ENCODE measurements around the gene DLGAP4.
"Not testable (repeated sequence)": the region's sequence is repeated elsewhere in the genome, so short reads cannot be mapped to it uniquely, and the experiment has no call there.

Gene DLGAP4

DNA sequence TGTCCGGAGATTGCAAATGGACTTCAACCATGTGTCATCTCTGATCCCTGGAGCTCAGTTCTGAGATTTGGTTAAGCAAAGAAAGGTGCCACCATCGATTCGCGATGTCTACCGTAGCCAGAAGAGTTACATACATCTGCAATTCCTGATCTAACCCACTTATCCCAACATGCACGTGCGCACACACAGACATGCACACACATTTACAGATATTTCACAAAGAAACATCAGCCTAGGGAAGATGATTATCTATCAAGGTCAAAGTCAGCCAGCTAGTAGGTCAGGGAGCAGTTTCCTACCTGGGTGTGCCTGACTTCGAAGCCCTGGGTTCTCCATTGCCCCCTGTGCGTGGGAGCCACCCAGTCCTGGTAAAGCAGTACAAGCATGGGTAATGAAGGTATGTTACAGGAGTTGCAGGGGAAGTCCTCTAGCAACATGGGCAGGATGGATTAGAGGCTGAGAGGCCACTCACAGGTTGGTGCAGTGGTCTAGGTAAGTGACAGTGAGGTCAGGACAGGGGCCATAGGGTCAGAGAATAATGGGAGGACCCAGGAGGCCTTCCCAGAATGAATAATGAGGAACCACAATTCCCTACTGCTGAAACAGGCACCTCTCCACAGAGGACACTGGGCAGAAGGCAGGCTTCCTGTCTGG lies 150.0 kb downstream of the DLGAP4 start:
- no peak for DNase-seq

DNA sequence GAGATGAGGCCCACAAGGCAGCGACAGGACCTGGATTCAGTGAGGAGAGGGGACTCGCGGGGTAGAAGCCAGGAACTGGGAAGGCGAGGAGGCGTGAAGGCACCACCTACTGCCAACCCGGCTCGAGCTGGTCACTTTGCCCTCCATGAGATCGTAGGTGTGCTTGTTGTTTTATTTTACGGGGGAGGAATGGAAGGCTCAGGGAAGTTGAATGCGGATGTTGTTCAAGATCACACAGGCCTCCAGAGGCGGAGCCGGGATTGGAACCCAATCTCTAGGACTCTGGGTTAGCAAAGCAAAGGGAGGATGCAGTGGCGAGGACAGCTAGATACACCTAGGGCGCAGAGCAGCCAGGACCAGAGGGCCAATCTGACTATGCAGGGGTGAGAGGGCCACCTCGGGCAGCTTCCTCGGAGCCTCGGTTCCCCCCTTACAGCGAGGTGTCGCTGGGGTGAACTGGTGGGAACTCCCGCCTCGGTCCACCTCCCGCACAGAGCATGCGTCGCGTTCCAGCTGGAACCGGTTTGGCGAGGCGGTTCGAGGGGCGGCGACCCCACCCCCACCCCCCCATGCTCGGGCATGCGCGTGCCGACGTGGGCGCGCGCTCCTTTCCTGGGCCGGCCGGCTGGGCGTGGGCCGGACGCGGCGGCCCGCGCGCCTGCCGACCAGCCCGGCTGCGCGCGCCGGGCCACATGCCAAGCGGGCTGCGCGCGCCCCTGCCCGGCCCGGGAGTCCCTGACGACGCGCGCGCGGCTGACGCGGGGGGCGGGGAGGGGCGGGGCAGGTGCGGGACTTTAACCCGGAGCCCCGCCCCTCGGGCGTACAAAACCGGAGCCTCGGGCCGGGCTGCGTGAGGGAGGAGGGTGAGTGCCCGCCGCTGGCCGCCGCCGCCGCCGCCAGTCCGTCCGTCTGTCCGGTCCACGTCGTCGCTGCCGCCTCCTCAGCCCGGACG lies 154.8 kb downstream of the DLGAP4 start:
- DNase-seq = peak; percentile 83 to 84

DNA sequence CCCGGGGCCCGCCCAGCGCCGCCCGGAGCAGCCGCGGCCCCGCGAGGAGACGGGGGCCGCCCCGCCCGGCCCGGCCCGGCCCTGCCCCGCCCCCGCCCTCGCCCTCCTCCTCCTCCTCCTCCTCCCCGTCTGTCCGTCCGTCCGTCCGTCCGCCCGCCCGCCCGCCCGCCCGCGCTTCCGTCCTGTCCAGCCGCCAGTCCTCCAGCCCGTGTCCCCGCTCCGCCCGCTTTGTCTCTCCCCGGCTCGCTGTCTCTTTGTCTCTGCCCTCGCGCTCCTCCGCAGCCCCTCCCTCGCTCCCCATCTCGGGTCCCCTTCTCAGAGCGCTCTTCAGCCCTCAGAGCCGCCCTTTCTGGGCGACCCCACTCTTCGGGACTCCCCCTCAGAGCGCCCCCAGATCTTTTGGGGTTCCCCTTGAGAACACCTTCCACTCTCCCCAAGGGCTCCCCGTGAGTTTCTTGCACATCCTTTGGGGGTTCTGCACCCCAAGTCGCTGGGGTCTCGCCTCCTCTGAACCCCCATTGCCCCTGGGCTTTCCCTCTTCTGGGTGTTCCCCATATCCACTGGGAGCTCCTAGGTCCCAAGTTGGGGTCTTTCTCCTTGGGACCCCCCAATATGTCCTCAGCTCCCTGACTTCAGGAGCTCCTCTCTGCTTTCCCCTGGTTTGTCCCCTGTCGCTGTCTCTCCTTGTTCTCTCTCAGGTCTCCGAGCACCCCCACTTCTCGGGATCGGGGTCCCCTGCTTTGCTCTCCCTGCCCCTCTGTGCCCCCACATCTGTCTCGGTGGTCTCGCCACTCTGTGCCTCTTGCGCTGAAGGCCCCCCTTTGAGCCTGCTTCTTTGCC lies 155.7 kb downstream of the DLGAP4 start:
- peak in 1 of 2 donors; percentile 9 for DNase-seq

DNA sequence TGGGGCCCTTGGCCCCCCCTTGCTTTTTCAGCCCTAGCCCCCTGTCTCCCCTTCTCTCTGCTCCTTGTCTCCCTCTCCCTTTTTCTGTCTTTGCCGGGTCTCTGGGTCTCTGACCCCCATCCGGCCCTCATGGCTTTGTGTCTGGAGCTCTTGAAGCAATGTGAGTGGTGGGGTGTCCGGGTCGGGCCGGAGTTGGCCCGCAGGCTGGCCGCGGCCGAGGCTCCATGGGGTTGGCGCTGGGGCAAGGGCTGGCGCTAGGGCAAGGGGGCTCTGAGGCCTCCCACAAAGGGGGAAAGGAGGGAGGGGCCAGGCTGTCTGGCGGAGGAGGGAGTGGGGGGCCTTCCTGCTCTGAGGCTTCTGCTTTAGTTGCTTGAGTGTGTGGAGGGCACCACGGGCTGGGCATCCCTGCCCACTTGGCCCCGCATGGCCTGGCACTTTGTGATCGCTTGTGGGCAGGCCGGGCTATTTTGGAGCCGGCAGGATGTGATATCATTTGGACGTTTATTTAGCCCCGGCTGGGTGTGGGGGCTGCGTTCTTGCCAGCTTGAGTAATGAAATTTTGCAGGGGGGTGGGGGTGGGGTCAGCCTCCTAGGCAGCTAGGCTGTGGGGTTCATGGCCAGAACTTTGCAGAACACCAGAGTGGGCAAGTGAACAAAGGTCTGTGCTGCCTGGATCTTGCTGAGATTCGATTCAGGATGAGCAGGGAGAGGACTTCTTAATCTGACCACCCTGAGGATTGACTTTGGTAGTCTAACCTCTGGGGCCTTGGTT lies 156.5 kb downstream of the DLGAP4 start:
- no peak for DNase-seq

DNA sequence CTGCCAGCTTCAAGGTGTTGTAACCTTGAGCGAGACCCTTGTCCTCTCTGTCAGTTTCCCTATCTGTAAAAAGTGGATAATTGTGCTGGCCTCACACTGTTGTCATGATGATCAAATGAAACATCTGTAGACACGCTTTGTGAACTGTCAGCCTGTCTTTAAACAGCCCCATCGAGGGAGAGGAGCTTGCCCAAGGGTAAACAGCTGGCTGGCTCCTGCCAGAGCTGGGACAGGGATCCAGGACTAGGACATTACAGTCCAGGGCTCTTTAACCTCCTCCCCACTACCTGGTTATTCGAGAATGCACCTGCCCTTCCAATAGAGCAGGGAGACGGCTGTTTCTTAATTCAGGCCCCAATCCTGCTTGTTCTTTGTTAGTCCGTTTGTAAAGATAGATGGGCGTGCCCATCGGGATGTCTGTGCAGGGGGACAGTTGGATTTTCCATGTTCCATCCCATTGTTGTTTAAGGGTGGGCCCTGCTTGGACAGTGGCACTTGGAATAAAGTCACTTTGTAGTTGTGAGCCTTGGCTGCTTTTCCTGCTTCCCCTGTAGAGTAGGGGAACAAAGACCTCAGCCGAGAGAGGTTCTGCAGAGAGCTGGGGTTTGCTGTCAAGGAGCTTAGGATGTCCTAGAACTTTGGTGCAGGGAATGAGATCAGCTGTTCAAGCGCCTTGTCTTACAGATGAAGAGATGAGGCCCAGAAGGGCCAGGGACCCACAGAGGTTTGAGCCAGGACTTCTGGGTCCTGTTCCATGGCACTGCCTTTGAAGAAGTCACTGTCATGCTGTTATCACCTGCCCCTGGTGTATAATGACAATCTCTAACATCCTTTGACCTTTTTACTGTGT lies 157.3 kb downstream of the DLGAP4 start:
- DNase-seq = no peak

DNA sequence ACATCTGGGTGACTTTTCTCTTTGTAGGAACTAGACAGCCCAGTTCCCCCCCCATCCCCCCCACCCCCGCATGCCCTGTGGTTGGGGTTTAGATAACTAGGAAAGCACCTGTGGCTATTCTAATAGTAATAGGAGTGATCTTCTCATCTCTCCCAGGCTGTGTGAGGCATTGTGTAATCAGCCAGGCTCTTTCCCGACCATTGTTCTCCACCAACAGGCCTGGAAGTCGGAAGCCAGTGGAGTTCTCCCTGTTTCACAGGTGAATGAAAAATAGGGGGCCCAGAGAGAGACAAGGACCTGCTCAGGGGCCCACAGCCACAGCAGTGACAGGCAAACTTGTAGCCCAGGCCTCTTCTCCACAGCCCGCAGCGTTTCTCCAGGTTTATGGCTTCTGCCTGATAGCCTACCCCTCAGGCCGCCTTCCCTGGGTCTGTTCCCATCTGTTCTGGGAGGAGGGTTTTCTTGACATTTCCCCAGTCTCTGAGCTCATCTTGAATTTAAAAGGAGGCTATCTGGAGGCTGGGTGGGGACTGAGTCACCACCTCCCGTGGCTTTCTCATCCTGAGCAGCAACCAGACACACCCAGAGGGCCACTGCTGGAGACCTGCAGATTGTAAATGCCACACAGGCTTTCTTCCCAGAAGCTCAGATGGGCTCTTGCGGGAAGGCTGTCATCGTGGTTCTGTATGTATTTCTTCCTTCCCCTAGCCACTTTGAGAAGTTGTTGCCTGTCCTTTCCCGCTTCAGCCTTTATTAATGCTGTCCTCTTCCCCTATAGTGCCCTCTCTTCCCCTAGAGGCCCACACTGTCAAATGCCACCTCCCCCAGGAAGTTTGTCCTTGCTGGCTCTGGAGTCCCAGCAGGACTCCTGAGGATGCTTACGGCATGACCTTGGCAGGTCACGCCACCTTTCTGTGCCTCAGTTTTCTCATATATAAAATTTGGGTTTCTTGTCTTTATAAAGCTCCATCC lies 159.3 kb downstream of the DLGAP4 start:
- DNase-seq = peak; percentile 23 to 32

DNA sequence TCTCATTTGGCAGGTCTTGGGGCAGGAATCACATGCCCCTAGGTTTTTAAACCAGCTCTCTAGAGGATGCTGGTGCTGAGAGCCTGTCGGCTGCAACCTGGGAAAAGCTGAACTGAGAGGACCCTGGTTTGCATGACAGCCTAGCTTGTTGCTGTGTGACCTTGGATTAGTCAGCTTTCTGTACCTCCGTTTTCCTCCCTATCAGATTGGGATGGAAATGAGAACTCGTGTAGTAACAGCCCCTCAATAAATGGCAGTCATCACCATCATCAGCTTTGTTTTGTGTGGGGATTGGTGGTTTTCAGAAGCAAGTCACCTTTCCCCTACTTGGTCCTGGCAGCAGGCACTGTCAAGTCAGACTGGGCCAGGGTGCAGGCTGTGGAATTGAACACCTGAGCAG lies 159.9 kb downstream of the DLGAP4 start:
- DNase-seq = no peak

DNA sequence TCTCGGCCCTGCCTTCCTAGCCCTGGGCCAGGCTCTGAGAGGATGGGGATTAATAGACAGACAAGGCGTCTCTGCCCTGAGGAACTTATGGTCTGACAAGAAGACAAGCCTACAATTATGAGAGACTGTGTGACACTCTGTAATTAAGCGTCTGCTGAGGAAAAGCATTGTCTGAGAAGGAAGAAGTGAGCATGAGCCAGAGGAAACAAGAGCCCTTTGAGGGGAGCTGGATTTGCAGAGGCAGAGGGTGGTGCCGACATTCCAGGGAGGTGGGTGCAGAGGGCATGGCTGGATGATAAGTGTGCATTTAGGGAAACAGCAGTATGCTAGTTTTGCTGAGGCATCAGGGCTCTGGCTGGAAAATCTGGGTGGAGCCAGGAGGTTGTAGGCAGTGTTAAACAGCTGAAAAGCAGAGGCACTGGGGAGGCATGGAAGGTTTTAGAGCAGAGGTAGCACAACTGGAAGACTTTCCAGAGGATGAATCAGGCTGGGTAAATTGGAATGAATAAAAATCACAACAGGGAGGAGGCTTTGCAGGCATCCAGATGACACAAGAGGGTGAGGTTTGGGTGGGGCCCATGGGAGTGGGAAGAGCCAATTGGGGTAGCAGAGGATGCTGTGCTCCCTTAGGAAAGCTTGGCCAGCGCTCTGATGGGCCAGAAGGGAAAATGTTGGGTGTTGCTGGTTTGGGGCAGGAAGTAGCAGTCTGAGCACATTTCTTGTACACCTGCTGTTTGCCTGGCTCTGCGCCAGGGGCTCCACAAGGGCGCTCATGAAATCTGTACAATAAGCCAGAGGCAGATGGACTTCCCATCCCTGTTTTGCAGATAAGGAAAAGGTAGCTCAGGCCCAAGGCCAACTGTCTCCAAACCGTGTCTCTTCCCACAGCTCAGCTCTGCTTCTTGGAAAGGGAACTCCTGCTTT lies 161.2 kb downstream of the DLGAP4 start:
- no peak for DNase-seq

DNA sequence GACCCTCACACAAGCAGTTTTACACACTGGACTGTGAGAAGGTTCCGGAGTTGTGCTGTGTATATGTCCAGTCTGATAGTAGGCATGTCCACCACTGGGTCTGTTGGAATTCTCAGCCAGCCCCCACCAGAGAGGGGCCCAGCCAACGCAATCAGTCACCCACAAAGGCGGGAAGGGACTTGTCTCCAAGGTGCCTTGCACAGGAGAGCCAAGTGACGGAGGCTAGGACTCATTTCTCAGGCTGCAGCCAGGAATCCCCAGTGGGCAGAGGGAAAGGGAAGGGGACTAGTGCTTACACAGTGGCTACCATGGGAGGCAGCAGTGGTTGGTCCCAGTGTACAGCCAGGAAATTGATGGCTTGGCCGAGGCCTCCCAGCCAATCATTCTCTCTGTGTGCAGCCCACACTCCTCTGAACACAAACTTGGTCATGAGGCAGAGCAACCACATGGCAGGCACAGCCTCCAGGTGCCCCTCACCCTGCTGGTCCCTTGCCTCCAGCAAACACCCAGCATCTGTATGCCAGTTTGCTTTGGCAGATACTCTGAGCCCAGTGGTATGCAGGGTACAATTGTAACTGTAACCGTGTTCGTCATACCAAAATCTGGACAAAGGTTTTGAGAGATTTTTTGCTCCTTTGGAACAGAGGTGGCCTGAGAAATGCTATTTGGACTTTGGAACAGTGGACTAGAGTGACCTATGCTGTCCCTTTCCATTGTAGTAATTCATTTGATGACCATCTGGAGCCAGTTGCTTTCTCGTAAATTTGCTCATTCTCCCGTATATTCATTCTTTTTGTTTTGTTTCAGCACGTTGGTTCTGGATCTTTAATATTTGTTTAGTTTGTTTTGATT lies 162.2 kb downstream of the DLGAP4 start:
- DNase-seq = no peak

DNA sequence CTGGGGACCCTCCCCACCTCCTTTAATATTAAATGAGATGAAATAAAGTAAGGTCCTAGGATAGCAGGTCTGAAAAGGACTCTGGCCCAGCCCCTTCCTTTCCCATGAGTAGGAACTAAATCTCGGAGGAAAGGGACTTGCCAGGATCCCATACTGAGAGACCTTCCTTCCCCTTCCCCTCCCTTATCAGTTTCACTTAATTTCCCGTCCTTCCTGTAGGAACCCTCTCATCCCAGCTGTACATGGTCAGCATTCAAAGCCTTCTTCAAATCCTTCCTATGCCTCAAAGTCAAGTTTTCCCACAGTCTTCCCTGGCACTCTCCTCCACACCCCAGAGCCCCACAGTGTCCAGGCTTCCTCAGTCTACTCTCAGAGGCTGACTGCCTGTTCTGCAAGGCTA lies 163.8 kb downstream of the DLGAP4 start:
- DNase-seq = no peak

DNA sequence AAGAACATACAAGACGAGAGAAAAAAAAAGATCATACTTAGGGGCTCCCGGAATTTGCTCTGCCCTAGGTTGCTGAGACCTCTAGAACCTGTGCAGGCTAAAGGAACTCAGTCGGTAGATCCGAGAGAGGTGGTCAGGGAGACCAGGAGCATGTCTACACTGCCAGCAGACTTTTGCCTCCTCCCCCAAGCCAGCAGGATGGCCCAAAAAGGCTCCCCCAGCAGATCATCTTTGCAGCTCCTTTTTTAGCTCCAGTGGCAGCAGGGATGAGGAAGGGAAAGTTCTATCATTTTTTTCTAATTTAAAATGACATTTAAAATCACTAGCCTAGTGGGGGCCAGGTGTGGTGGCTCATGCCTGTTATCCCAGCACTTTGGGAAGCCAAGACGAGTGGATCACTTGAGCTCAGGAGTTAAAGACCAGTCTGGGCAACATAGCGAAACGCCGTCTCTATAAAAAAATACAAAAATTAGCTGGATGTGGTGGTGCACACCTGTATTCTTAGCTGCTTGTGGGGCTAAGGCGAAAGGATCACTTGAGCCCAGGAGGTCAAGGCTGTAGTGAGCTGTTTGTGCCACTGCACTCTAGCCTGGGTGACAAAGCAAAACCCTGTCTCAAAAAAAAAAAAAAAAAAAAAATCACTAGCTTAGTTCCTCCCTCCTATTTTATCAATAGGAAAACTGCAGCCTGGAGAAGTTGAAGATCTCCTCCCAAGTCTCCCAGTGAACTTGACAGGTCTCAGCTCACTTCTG lies 165.9 kb downstream of the DLGAP4 start:
- DNase-seq = no peak

DNA sequence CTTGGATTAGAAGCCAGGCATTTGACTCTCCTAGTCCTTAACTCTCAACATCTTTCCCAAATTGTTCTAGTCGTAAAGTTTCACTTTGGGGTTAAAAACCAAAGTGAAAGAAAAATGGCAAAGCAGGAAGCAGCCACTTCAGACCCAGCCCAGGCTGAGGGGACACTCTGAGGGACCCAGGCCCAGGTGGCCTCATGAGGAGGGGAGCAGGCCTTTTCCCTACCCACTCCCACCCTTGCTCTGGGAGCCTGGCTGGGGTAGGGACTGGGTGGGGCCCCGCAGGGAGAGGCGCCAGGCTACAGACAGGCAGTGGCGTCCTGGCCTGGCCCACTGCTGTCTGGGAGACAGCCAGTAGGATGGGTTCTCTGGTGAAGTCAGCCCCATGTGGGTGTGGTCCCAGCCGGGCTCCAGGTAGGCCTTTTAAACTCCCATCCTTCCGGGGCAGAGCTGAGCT lies 166.5 kb downstream of the DLGAP4 start:
- DNase-seq = peak in 1 of 2 donors; percentile 30

DNA sequence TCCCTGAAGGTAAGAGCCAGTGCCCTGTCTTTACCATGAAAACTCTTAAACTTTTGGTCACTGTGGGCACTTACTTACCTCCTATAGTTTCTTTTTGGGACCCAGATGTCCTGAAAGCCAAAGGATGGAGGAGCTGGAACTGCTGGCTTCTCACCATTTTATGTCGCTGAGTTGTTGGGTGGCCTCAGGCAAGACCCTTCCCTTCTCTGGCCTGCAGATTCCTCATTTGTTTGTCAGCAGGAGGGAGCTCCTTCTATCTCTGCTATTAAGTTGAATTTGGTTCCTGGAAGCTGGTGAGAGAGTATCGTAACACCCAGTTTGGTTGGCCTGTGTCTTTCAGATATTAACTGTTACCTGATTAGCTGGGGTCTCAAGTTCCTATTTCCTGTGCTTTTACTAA lies 167.0 kb downstream of the DLGAP4 start:
- DNase-seq = no peak

DNA sequence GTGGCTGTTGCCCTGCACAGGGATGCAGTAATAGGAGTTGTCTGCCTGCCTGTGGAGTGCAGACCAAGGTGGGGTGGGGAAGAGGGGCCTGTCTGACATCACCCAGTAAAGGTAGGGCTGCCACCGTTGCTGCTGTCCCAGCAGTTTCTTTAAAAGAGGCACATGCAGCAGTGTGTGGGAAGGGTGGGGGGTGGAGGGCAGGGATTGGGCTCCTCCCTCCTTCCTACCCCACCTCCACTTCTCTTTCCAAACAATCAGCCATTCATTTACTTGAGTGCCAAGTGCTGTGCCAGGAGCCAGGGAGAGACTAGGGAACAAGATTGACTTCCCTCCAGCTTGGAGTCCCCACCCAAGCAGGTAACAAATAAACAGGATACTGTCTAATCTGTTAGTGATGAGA lies 168.4 kb downstream of the DLGAP4 start:
- no peak for DNase-seq

DNA sequence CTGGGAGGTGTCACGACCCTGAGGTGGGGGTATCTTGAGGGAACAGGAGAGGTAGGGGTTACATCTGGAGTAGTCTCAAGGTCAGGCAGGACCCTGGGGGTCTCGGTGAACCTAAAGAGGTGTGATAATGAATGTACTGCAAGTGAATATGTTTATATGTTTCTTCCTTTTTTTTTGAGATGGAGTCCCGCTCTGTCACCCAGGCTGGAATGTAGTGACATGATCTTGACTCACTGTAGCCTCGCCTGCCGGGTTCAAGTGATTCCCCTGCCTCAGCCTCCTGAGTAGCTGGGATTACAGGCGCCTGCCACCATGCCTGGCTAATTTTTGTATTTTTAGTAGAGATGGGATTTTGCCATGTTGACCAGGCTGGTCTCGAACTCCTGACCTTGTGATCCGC lies 168.9 kb downstream of the DLGAP4 start:
- DNase-seq = not testable (repeated sequence)

DNA sequence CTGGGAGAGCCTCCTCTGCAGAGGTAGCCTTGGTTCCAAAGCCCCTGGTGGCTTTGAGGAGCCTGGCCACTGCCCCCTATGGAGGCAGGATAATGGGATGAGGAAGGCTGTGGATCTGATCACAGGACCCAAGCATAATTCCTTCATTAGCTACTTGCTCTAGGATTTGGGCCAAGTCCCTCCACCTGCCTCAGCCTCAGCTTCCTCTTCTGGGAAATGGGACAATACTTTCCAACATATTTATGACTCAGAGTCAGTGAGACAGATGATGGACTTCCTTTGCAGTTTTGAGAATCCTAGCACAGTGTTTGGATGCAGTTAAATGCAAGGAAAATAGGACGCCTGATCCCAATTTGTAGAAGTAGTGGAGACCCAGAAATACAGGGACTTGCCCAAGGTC lies 171.3 kb downstream of the DLGAP4 start:
- DNase-seq = no peak
